NCI-H748 (cell line): Measurements from ENCODE around the gene CADM2.

ENCODE experiments used
- DNase-seq: peaks from one replicate; lab custom pipeline; 2025; ENCODE audit not compliant: unreplicated experiment; lab: John Stamatoyannopoulos, UW

Gene CADM2

GRCh38 chr3:85632921-85633320 lies 674.1 kb downstream of the CADM2 start:
- no peak for DNase-seq

GRCh38 chr3:85652360-85652759 lies 693.6 kb downstream of the CADM2 start:
- no peak for DNase-seq

GRCh38 chr3:85660451-85660850 lies 701.7 kb downstream of the CADM2 start:
- DNase-seq, result no peak

- DNase-seq, result no peak
These were observed 703.7 kb downstream of the CADM2 start for GRCh38 chr3:85662462-85662861.

- DNase-seq, result no peak
These were observed 709.0 kb downstream of the CADM2 start for GRCh38 chr3:85667744-85668143.

- DNase-seq, result no peak
These were observed 711.9 kb downstream of the CADM2 start for GRCh38 chr3:85670634-85671205.

- DNase-seq, result no peak
These were observed 714.0 kb downstream of the CADM2 start for GRCh38 chr3:85672761-85673160.

GRCh38 chr3:85678713-85679112 lies 719.9 kb downstream of the CADM2 start:
- no peak for DNase-seq

- no peak for DNase-seq
These were observed 723.1 kb downstream of the CADM2 start for GRCh38 chr3:85681906-85682305.

- no peak for DNase-seq
These were observed 732.4 kb downstream of the CADM2 start for GRCh38 chr3:85691196-85691595.

- DNase-seq, result no peak
These were observed 738.4 kb downstream of the CADM2 start for GRCh38 chr3:85697156-85697555.

- peak; percentile 77 for DNase-seq
These were observed 747.3 kb downstream of the CADM2 start for GRCh38 chr3:85706130-85706529.

- DNase-seq, result peak; percentile 54
These were observed 749.5 kb downstream of the CADM2 start for GRCh38 chr3:85708325-85708724.

- peak; percentile 49 for DNase-seq
These were observed 750.6 kb downstream of the CADM2 start for GRCh38 chr3:85709346-85709892.

- no peak for DNase-seq
These were observed 751.7 kb downstream of the CADM2 start for GRCh38 chr3:85710490-85710889.

- DNase-seq, result no peak
These were observed 762.8 kb downstream of the CADM2 start for GRCh38 chr3:85721409-85722145.

- DNase-seq, result no peak
These were observed 767.0 kb downstream of the CADM2 start for GRCh38 chr3:85725809-85726208.

- DNase-seq, result no peak
These were observed 767.5 kb downstream of the CADM2 start for GRCh38 chr3:85726241-85726640.

- no peak for DNase-seq
These were observed 779.1 kb downstream of the CADM2 start for GRCh38 chr3:85737846-85738245.

- DNase-seq, result no peak
These were observed 781.8 kb downstream of the CADM2 start for GRCh38 chr3:85740561-85740960.

GRCh38 chr3:85758442-85758841 lies 799.7 kb downstream of the CADM2 start:
- no peak for DNase-seq

GRCh38 chr3:85760342-85760741 lies 801.6 kb downstream of the CADM2 start:
- no peak for DNase-seq

- no peak for DNase-seq
These were observed 822.0 kb downstream of the CADM2 start for GRCh38 chr3:85780806-85781205.
